Middle frontal gyrus (tissue), 1 donor: ENCODE data around the gene PRDM16.

Experiments
- DNase-seq: peaks from one replicate; pipeline ENCODE4 v3.0.0-alpha.2; 2015; ENCODE audit warnings: low spot score; ENCODE audit errors: extremely low spot score

Gene PRDM16

GRCh38 chr1:3122311-3122710 is 53.3 kb downstream of the PRDM16 start:
- DNase-seq, result no peak

GRCh38 chr1:3124246-3124645 is 55.2 kb downstream of the PRDM16 start:
- no peak for DNase-seq

- DNase-seq, result no peak
Measured at GRCh38 chr1:3125078-3125477, 56.1 kb downstream of the PRDM16 start.

- no peak for DNase-seq
Measured at GRCh38 chr1:3125546-3126368, 56.8 kb downstream of the PRDM16 start.

GRCh38 chr1:3126756-3127678 is 58.0 kb downstream of the PRDM16 start:
- no peak for DNase-seq

GRCh38 chr1:3127738-3128137 is 58.7 kb downstream of the PRDM16 start:
- DNase-seq, result no peak

- DNase-seq, result no peak
Measured at GRCh38 chr1:3128431-3129132, 59.6 kb downstream of the PRDM16 start.

GRCh38 chr1:3129133-3129490 is 60.1 kb downstream of the PRDM16 start:
- no peak for DNase-seq

GRCh38 chr1:3130268-3130667 is 61.3 kb downstream of the PRDM16 start:
- DNase-seq, result no peak

- no peak for DNase-seq
Measured at GRCh38 chr1:3132660-3133059, 63.7 kb downstream of the PRDM16 start.

GRCh38 chr1:3133686-3134085 is 64.7 kb downstream of the PRDM16 start:
- no peak for DNase-seq

- no peak for DNase-seq
Measured at GRCh38 chr1:3134381-3135072, 65.5 kb downstream of the PRDM16 start.

- DNase-seq, result no peak
Measured at GRCh38 chr1:3135073-3135702, 66.2 kb downstream of the PRDM16 start.

- DNase-seq, result no peak
Measured at GRCh38 chr1:3135744-3136455, 66.9 kb downstream of the PRDM16 start.

- DNase-seq, result no peak
Measured at GRCh38 chr1:3136532-3136931, 67.5 kb downstream of the PRDM16 start.

- DNase-seq, result no peak
Measured at GRCh38 chr1:3137111-3138100, 68.4 kb downstream of the PRDM16 start.

- DNase-seq, result no peak
Measured at GRCh38 chr1:3138623-3139151, 69.7 kb downstream of the PRDM16 start.

- DNase-seq, result no peak
Measured at GRCh38 chr1:3139451-3139852, 70.4 kb downstream of the PRDM16 start.
